Ramos (cell line): Measurements from ENCODE around the gene HNRNPC.
"Not testable (repeated sequence)": the region's sequence is repeated elsewhere in the genome, so short reads cannot be mapped to it uniquely, and the experiment has no call there.

Source experiments
- in situ Hi-C: fragments of 300-500 bp; cut with MboI; formaldehyde crosslinking; loops from one replicate; pipeline ENCODE4 v1.14.3; 2022; ENCODE audit warnings: low sequenced_read_pairs; ENCODE audit not compliant: unreplicated experiment

The HNRNPC gene

DNA sequence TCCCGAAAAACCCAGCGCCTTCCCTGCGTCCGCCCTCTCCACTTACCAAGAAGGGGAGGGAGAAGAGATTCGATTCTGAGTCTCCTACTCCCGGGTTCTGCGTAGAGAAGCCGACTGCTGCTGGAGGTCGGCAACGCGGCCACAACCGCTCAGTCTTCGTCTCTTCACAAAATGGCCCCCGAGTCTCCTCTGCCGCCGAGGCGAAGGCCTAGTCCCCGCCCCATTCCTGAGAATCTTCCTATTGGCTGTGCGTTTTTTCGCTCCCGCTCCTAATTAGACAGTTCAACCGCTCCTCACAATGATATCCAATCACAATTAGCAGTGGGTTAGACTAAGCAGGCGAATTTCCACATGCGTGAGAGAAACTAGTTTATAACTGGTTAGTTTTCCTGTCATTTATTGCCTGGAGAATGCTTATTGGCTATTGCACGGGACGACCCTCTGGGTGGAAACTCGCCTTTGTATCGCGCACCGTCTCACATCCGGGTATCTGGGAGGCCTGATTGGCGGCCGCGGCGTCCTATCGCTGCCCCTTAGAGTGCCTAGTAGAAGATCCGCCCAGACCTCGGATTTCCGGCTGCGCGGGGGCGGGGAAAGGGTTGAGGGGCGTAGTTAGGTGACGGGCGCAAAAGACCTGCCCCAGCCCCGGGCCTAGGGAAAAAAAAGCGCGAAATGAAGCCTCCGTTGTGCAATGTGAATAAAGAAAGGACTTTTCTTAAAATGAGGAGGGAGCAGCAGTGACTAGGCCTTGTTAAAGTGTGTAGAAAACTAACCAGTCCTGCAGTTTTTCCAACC is at the start of gene HNRNPC:
HNRNPC (minus strand) TSS at position 191 of the 795 bp plus-strand sequence. CDS start 35,249 bp downstream, outside the sequence.
- in situ Hi-C loops: no loop called here

DNA sequence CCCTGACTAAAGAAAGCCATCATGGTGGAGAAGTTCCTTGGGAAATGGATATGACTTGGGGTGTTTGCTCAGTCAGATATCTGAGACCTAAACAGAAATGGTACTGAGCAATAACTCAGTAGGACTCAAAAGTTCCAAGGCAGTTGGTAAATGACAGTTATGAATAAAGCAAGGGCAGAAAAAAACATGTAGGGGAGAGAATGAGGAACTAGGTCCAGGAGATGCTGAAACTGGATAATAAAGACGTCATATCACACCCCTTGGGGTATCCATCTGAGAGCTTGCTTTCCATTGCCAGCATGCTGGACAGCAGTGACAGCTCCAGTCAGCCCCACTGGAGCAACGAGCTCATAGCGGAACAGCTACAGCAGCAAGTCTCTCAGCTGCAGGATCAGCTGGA is 48.2 kb upstream of the HNRNPC start:
- in situ Hi-C loops: no loop called here

DNA sequence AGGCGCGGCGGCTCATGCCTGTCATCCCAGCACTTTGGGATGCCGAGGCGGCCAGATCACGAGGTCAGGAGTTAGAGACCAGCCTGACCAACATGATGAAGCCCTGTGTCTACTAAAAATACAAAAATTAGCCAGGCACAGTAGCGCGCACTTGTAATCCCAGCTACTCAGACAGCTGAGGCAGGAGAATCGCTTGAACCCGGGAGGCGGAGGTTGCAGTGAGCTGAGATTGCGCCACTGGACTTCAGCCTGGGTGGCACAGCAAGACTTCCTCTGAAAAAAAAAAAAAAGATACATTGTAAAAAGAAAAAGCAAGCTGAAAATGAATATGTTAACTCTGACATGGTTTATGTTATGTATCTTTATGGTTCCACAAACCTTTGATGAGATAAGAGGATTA is 44.3 kb upstream of the HNRNPC start:
- in situ Hi-C loops: no loop called here

DNA sequence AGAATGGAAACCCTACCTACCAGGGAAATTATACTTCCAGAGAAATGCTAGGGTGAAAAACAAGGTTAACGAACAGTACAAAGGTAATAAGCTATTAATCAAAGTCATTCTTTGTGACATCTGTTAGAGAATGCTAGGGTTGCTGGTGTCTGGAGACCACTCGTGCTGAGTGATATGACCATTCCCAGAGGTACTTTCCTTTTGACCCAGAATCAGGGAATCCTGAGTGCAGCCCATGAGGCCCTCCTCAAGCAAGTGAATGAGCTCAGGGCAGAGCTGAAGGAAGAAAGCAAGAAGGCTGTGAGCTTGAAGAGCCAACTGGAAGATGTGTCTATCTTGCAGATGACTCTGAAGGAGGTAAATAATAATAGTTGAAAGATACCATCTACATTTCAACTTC is 42.4 kb upstream of the HNRNPC start:
- in situ Hi-C loops: no loop called here

DNA sequence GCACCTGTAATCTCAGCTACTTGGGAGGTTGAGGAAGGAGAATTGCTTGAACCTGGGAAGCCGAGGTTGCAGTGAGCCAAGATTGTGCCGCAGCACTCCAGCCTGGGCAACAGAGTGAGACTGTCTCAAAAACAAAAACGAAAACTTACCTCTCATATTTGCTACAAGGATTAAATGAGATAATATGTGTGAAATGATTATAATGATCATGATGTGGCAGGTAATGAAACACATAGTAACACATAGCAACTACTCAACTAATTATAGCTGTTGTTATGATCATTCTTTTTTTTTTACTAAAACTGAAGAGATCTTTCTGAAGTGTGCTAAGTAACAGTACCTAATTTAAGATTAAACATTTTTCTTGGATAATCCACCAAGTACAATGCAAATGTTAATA is 40.7 kb upstream of the HNRNPC start:
- in situ Hi-C loops: no loop called here

DNA sequence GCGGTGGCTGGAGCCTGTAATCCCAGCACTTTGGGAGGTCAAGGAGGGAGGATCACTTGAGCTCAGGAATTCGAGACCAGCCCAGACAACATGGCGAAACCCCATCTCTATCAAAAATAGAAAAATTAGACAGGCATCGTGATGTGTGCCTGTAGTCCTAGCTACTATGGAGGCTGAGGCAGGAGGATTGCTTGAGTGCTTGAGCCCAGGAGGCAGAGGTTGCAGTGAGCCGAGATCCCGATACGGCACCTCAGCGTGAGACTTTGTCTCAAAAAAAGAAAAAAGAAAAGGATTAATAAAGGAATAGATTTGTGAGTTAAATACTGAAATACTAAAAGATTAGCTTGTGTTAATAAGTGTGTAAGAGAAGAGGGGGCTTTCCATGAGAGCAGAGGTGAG is 40.0 kb upstream of the HNRNPC start:
- in situ Hi-C loops: no loop called here

DNA sequence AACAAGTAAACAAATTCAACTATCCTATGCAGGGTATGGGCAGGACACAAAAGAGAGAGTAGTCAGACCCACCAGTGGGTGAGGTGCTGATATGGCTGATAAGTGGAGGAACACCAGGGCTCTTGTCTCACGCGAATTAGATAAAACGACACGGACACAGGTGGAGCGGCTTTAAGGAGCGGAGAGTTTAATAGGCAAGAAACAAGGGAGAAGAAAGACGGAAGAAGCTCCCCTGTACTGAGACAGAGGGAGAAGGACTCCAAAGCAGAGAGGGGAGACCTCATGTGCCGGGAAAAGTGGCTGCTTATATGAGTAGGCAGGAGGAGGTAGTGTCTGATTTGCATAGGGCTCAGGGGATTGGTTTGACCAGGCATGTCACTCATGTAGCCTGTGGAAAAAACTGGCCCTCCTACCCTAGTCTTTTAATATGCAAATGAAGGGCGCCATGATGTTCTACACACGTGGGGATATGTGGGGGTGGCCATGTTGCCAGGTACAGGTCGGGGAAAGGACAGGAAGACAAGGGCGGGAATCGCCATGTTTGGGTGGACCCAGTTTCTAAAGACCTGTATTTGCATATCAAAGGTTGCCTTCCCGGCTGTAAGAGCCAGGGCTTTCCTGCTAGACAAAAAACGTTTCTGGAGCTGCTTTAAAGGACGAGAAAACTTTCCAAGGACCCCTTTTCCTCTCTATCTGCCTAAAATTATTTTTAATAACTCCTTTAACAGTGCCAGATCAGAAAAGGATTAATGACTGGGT is 39.4 kb upstream of the HNRNPC start:
- in situ Hi-C loops: no loop called here

DNA sequence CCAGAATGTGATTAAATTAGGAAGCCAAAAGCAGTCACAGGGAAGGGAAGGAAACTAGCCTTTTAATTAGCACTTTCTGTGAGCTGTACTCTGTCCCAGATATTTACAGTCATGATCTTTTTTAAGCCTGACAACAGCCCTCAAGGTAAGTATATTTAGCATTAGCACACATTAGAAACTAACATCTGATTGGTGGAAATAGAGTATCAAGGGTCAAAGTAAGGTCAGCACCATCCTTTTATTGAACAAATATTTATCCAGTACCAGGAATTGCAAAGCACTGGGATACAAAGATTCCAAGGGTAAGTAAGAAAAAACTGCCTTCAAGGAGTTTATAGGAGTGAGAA is 38.9 kb upstream of the HNRNPC start:
- in situ Hi-C loops: no loop called here

DNA sequence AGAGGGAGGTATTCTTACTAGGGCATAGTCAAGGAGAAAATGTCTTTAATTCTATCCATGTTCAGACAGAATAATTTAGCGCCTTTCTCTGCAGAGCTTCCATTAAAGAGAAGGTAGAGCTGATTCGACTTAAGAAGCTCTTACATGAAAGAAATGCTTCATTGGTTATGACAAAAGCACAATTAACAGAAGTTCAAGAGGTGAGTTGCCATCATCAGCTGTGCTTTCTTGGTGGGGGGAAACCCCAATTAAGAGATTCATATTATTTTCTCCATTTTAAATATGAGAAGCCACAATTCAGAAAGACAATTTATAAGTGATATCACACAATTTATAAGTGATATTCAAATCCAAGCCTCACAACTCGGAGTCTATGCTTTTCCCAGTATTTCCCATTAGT is 38.4 kb upstream of the HNRNPC start:
- in situ Hi-C loops: no loop called here

DNA sequence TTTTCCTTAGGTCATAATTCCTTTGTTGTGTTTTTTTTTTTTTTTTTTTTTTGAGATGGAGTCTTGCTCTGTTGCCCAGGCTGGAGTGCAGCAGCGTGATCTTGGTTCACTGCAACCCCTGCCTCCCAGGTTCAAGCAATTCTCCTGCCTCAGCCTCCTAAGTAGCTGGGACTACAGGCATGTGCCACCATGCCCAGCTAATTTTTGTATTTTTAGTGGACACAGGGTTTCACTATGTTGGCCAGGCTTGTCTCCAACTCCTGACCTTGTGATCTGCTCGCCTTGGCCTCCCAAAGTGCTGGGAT is 33.5 kb upstream of the HNRNPC start:
- in situ Hi-C loops: not testable (repeated sequence)

DNA sequence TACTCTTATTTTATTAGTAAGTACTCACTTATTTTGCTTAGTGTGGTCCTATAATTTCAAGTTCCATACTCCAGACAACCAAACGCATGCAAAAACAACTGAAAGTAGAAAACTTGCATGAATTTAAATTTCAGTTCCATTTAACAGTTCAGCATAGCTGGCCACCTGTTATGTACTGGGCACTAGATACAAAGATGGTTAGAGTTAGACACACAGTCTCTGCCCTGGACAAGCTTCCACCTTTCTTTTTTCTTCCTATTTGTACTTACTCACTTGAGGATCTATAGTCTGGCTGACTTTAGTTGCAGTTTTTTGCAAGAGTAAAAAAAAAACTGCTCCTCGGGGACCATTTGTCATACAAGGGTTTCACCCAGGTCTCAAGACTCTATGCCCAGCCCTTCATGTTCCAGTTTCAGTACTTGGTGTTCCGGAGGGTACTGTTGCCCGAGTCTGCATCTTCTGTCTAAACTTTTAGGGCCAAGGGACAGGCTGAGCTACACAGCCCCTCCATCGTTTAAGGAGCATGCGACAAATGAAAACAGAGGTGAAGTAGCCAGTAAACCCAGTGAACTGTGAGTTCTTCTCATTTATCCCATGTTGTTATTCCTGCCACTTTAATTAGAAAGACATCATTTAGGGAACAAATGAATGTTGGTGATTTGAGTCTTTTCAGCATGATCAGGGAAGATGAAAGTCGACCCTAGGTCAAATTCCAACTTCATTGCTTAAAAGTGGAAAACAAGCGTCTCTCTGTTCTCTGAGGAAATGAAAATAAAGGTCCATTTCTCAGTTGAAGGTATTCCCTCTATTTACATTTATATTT is 33.0 kb upstream of the HNRNPC start:
- in situ Hi-C loops: no loop called here

DNA sequence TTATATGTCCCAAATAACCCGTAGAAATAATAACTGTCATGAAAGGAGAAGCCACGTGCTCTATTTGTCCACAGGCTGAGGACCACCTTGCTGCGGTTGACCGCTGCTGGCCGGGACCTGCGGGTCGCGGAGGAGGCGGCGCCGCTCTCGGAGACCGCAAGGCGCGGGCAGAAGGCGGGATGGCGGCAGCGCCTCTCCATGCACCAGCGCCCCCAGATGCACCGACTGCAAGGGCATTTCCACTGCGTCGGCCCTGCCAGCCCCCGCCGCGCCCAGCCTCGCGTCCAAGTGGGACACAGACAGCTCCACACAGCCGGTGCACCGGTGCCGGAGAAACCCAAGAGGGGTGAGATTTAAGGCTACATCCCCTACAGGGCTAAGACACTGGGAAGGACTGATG is 31.6 kb upstream of the HNRNPC start:
- in situ Hi-C loops: no loop called here

DNA sequence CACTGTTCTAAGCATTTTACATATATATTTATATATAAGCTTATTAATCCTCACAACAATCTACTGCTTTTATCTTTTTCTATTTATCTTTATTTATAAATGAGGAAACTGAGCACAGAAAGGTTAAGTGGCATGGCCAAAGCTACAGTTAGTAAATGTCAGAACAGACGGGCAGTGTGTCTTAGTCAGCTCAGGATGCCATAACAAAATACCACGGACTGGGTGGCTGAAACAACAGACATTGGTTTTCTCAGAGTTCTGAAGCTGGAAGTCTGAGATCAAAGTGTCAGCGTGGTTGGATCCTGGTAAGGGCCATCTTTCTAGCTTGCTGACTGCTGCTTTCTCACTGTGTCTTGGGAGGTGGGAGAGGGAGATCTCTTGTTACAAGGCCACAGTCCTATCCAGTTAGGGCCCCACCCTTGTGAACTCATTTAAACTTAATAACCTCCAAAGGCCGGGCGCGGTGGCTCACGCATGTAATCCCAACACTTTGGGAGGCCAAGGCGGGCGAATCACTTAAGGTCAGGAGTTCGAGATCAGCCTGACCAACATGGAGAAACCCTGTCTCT is 30.4 kb upstream of the HNRNPC start:
- in situ Hi-C loops: no loop called here

DNA sequence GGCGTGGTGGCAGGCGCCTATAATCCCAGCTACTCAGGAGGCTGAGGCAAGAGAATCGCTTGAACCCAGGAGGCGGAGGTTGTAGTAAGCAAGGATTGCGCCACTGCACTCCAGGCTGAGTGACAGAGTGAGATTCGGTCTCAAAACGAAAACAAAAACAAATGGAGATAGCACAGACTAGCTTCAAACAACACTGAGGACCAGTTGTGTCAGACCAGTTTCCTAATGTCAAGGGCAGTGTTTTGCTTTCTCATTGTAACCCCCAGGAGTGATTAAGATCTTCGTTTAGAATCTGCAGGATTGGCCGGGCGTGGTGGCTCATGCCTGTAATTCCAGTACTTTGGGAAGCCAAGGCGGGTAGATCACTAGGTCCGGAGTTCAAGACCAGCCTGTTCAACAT is 29.1 kb upstream of the HNRNPC start:
- in situ Hi-C loops: no loop called here

DNA sequence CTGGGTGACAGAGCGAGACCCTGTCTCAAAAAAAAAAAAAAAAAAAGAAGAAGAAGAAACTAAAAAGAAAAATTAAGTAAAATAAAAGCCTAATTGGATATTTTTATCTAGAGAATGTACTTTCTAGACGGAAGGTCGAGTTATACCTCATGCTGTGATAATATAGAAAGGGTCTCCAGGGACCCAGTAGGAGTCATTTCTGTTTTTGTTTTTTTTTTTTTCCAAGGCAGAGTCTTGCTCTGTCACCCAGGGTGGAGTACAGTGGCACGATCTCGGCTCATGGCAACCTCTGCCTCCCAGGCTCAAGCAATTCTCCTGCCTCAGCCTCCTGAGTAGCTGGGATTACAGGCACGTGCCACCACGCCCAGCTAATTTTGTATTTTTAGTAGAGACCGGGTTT is 24.8 kb upstream of the HNRNPC start:
- in situ Hi-C loops: not testable (repeated sequence)

DNA sequence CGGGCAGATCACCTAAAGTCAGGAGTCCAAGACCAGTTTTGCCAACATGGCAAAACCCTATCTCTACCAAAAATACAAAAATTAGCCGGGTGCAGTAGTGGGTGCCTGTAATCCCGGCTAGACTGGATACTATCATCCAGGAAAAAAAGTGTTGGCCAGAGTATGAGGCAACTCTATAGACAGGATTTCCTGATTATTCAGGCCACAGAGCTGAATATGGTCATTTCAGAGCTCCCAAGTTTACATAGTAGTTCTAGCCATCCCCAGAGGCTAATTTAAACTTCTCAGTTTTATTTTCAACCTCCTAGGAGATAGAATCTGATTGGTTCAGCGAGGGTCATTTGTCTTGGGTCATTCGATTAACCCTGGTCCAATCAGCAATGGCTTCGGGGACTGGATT is 17.9 kb upstream of the HNRNPC start:
- in situ Hi-C loops: no loop called here

DNA sequence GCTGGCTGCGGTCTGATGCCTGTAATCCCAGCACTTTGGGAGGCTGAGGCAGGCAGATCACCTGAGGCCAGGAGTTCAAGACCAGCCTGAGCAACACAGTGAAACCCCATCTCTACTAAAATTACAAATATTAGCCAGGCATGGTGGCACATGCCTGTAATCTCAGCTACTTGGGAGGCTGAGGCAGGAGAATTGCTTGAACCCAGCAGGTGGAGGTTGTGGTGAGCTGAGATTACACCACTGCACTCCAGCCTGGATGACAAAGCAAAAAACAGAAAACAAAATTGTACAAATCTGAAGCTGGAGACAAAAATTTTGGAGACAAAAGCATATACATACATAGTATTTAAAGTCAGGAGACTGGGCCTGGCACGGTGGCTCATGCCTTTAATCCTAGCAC is 17.3 kb upstream of the HNRNPC start:
- in situ Hi-C loops: not testable (repeated sequence)

DNA sequence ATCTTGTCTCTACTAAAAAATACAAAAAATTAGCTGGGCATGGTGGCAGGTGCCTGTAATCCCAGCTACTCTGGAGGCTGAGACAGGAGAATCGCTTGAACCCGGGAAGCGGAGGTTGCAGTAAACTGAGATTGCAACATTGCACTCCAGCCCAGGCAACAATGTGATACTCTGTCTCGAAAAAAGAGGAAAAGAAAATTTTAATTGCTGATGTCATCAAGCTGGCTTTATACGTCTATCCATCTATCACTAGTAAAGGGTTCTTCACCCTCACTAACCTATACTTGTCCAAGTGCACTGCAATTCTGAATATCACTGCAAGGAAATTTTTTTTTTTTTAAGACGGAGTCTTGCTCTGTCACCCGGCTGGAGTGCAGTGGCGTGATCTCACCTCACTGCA is 12.7 kb upstream of the HNRNPC start:
- in situ Hi-C loops: not testable (repeated sequence)

DNA sequence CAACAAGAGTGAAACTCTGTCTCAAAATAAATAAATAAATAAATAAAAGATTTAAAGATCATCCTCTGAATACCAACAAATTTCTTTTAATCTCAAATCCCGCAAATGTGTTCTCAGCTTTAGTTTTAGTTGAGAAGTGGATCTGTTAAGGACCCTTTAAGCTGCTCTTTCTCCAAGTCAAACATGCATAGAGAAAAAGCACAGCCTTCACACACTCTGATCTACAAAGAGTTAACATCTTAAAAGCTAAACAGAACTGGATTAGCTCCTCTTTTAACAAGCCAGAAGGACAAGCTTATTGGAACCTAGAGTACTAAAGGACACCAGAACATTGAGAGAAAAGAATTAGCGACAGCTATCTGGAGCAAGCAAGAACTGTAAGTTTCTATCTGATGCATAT is 10.5 kb upstream of the HNRNPC start, which contains the start of gene RPGRIP1:
RPGRIP1 (plus strand) TSS at position 301 of the 400 bp plus-strand sequence. CDS start 7,894 bp downstream, outside the sequence.
- in situ Hi-C loops: no loop called here

DNA sequence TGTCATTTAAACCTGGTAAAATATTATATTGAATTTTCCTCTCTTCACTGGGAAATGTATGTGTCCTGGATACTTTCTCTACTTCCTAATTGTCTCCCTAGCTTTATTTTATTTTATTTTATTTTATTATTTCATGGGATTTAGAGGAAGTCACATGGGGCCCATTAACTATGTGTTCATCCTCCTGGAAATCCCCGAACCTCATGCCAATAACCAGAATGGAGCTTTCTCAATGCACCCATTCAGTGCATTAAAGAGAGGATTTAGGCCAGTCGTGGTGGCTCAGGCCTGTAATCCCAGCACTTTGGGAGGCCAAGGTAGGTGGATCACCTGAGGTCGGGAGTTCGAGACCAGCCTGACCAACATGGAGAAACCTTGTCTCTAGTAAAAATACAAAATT is 9.4 kb upstream of the HNRNPC start:
- in situ Hi-C loops: no loop called here
